Sigmoid colon (tissue), 4 donors: ENCODE results near the gene AUTS2.

ENCODE experiments used
- CTCF ChIP-seq, 4 experiments: fragments of 450-650 bp in 3 of 4; fragments of 200-600 bp in 1 of 4; IDR thresholded peaks; one replicate each; pipeline ENCODE4 v1.5.1; 2016 to 2019; ENCODE audit warnings: antibody characterized with exemption in 4 of 4, mild to moderate bottlenecking in 3 of 4, moderate library complexity in 2 of 4
- EP300 ChIP-seq, 4 donors: sonication (generic); formaldehyde crosslinking; IDR thresholded peaks; one replicate each; pipeline ENCODE4 v1.6.1; 2017; ENCODE audit warnings: antibody characterized with exemption in 4 of 4
- POLR2A ChIP-seq, 2 donors: fragments of 450-650 bp; IDR thresholded peaks; one replicate each; pipeline ENCODE4 v1.6.1; 2016; ENCODE audit warnings: antibody characterized with exemption in 2 of 2, mild to moderate bottlenecking in 2 of 2, moderate library complexity in 2 of 2
- POLR2AphosphoS5 ChIP-seq, 4 donors: sonication (generic); formaldehyde crosslinking; IDR thresholded peaks; one replicate each; pipeline ENCODE4 v1.6.1; 2017; ENCODE audit warnings: antibody characterized with exemption in 4 of 4

- TF ChIP-seq CTCF (IDR thresholded peaks at IDR 0.05) (no peak), POLR2A (IDR thresholded peaks at IDR 0.05) (no peak), EP300 (IDR thresholded peaks at IDR 0.05) (no peak), POLR2AphosphoS5 (IDR thresholded peaks at IDR 0.05) (no peak)
Measured at GRCh38 chr7:70134029-70134770, 535.9 kb downstream of the AUTS2 start.
